WTC11 (cell line): ENCODE data around the gene CCDC30. TPM values are rescaled to one million over a fixed set of nuclear protein-coding genes. Genes with fewer than 3 reads are reported as not detected.
A peak's percentile ranks its signal among the peaks of the same experiment; 100 is the strongest.
"Not testable (repeated sequence)": the region's sequence is repeated elsewhere in the genome, so short reads cannot be mapped to it uniquely, and the experiment has no call there.

Source experiments
- ATAC-seq: fragments of 200-7000 bp; cut with Tn5 transposase; 2 replicates; pipeline ENCODE4 v1.10.0; 2021; ENCODE audit warnings: mild to moderate bottlenecking, moderate library complexity
- CTCF ChIA-PET: fragments of 300-600 bp; sonication (Branson Sonifier 250); formaldehyde crosslinking; loops from one replicate; lab custom pipeline; 2021; ENCODE audit warnings: antibody characterized with exemption; lab: Charles Lee
- POLR2A ChIA-PET: fragments of 350-600 bp; sonication (Branson Sonifier 250); formaldehyde crosslinking; loops from one replicate; lab custom pipeline; 2021; ENCODE audit warnings: antibody characterized with exemption; lab: Charles Lee
- DNase-seq: peaks from one replicate; pipeline ENCODE4 v3.0.0; 2021; ENCODE audit warnings: low spot score
- H3K27ac Mint-ChIP-seq: 2 replicates; pipeline ENCODE4 v1.8.0; 2021; ENCODE audit warnings: mixed read lengths
- H3K27me3 Mint-ChIP-seq: 2 replicates; pipeline ENCODE4 v1.8.0; 2021; ENCODE audit warnings: low read depth, mild to moderate bottlenecking, moderate library complexity, mixed read lengths
- H3K36me3 Mint-ChIP-seq: 2 replicates; pipeline ENCODE4 v1.8.0; 2021; ENCODE audit warnings: mixed read lengths
- H3K4me1 Mint-ChIP-seq: 2 replicates; pipeline ENCODE4 v1.8.0; 2022; ENCODE audit warnings: mixed read lengths
- H3K4me3 Mint-ChIP-seq: 2 replicates; pipeline ENCODE4 v1.8.0; 2021; ENCODE audit warnings: mild to moderate bottlenecking, moderate library complexity, mixed read lengths
- H3K9me3 Mint-ChIP-seq: 2 replicates; pipeline ENCODE4 v1.8.0; 2021; ENCODE audit warnings: mixed read lengths
- ATF1 ChIP-seq: sonication (generic); formaldehyde crosslinking; IDR thresholded peaks from 2 replicates; pipeline ENCODE4 v1.8.1; 2023; ENCODE audit warnings: mild to moderate bottlenecking, moderate library complexity, missing genetic modification reagents
- EMX1 ChIP-seq: fragments of 250-450 bp; sonication (Bioruptor Pico); IDR thresholded peaks from 2 replicates; pipeline ENCODE4 v1.8.0; 2021; ENCODE audit warnings: mild to moderate bottlenecking
- ETV6 ChIP-seq: sonication (generic); formaldehyde crosslinking; IDR thresholded peaks from 2 replicates; pipeline ENCODE4 v1.8.1; 2022; ENCODE audit warnings: mild to moderate bottlenecking, missing genetic modification reagents
- GABPB1 ChIP-seq: sonication (generic); formaldehyde crosslinking; IDR thresholded peaks from 2 replicates; pipeline ENCODE4 v1.8.1; 2023; ENCODE audit warnings: mild to moderate bottlenecking, missing genetic modification reagents
- GRHL2 ChIP-seq: fragments of 250-450 bp; sonication (Bioruptor Pico); IDR thresholded peaks from 2 replicates; pipeline ENCODE4 v1.8.0; 2022; ENCODE audit warnings: mild to moderate bottlenecking, moderate library complexity; ENCODE audit not compliant: insufficient replicate concordance, severe bottlenecking
- KAT7 ChIP-seq: sonication (generic); formaldehyde crosslinking; IDR thresholded peaks from 2 replicates; pipeline ENCODE4 v1.8.1; 2023; ENCODE audit warnings: missing genetic modification reagents, mild to moderate bottlenecking, borderline replicate concordance
- NFATC4 ChIP-seq: fragments of 250-450 bp; sonication (Bioruptor Pico); IDR thresholded peaks from 2 replicates; pipeline ENCODE4 v1.9.0; 2021; ENCODE audit warnings: mild to moderate bottlenecking
- NFYB ChIP-seq: sonication (generic); formaldehyde crosslinking; conservative IDR thresholded peaks from 2 replicates; pipeline ENCODE4 v1.8.0; 2022; ENCODE audit warnings: low read depth, missing genetic modification reagents
- NR2C2 ChIP-seq: sonication (generic); formaldehyde crosslinking; IDR thresholded peaks from 2 replicates; pipeline ENCODE4 v1.8.0; 2022; ENCODE audit warnings: mild to moderate bottlenecking, missing genetic modification reagents
- SP1 ChIP-seq: sonication (generic); formaldehyde crosslinking; conservative IDR thresholded peaks from 2 replicates; pipeline ENCODE4 v1.8.1; 2022; ENCODE audit warnings: missing genetic modification reagents
- TEAD1 ChIP-seq: sonication (generic); formaldehyde crosslinking; IDR thresholded peaks from 2 replicates; pipeline ENCODE4 v1.8.0; 2022; ENCODE audit warnings: mild to moderate bottlenecking, missing genetic modification reagents
- ZBTB43 ChIP-seq: sonication (generic); formaldehyde crosslinking; IDR thresholded peaks from 2 replicates; pipeline ENCODE4 v1.8.1; 2023; ENCODE audit warnings: mild to moderate bottlenecking, missing genetic modification reagents
- ZMAT4 ChIP-seq: fragments of 250-450 bp; sonication (Bioruptor Pico); IDR thresholded peaks from 2 replicates; pipeline ENCODE4 v1.9.0; 2021; ENCODE audit warnings: mild to moderate bottlenecking
- ZNF232 ChIP-seq: sonication (generic); formaldehyde crosslinking; IDR thresholded peaks from 2 replicates; pipeline ENCODE4 v1.8.0; 2022; ENCODE audit warnings: mild to moderate bottlenecking, missing genetic modification reagents
- ZNF263 ChIP-seq: sonication (generic); formaldehyde crosslinking; IDR thresholded peaks from 2 replicates; pipeline ENCODE4 v1.8.1; 2022; ENCODE audit warnings: low read depth, mild to moderate bottlenecking, moderate library complexity, missing genetic modification reagents
- ZNF317 ChIP-seq: sonication (generic); formaldehyde crosslinking; IDR thresholded peaks from 2 replicates; pipeline ENCODE4 v1.8.1; 2023; ENCODE audit warnings: low read depth, mild to moderate bottlenecking, moderate library complexity, missing genetic modification reagents, borderline replicate concordance
- ZNF396 ChIP-seq: fragments of 250-450 bp; sonication (Bioruptor Pico); IDR thresholded peaks from 2 replicates; pipeline ENCODE4 v1.8.0; 2021; ENCODE audit warnings: mild to moderate bottlenecking, moderate library complexity, borderline replicate concordance
- ZNF512 ChIP-seq: sonication (generic); formaldehyde crosslinking; IDR thresholded peaks from 2 replicates; pipeline ENCODE4 v1.8.1; 2022; ENCODE audit warnings: missing genetic modification reagents, borderline replicate concordance
- total RNA-seq: library from RNA; stranded (reverse); gene quantifications from 3 replicates; pipeline ENCODE4 v1.2.3, GENCODE V29; 2021
- TF ChIP-seq, protein P1 (sequence below): fragments of 250-450 bp; sonication (Bioruptor Pico); IDR thresholded peaks from 2 replicates; pipeline ENCODE4 v1.9.0; 2021; ENCODE audit warnings: moderate library complexity, mild to moderate bottlenecking, inconsistent platforms, borderline replicate concordance
- TF ChIP-seq, protein P2 (sequence below): fragments of 250-450 bp; sonication (Bioruptor Pico); conservative IDR thresholded peaks from 2 replicates; pipeline ENCODE4 v1.9.0; 2021; ENCODE audit warnings: mild to moderate bottlenecking
- TF ChIP-seq, protein P3 (sequence below): sonication (generic); formaldehyde crosslinking; IDR thresholded peaks from 2 replicates; pipeline ENCODE4 v1.8.1; 2023; ENCODE audit warnings: mild to moderate bottlenecking, missing genetic modification reagents, moderate library complexity
- TF ChIP-seq, protein P4 (sequence below): sonication (generic); formaldehyde crosslinking; IDR thresholded peaks from 2 replicates; pipeline ENCODE4 v1.8.0; 2022; ENCODE audit warnings: mild to moderate bottlenecking, missing genetic modification reagents

CCDC30 gene
- total RNA-seq, 1 experiment from 2014 or later = 0.92 TPM

DNA sequence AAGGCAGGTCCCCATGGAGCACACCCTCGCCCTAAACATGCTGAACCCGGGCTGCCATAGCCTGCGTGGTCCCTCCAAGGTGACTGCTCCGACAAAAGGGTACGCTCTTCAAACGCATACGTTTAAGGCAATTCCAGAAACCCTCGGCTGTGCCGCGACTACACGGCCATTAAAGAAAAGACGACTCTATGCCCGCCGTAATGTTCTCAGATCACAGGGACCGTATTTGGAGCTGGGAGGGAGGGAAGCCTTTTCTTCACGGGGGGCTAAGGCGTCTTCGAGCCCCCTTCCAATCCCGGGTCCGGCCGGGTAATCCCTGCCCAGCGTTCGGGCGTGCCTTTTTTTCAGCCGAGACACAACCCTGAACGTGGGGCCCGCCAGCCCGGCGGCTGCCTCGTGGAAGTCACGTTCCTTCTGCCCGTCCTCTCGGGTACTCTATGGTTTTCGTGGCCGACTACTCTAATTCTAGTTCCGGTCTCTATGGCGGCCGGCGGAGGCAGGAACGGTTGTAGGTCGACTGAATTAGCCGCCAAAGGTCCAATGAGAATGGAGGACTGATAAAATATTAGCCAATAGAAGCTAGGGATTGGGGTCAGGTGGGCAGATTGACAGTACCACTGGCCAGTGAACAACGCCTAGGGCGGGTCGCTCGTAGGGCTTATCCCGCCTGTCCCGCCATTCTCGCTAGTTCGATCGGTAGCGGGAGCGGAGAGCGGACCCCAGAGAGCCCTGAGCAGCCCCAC lies 218.8 kb downstream of the CCDC30 start, which contains the start of gene YBX1 (continued):
- TF ChIP-seq, protein P1, sequence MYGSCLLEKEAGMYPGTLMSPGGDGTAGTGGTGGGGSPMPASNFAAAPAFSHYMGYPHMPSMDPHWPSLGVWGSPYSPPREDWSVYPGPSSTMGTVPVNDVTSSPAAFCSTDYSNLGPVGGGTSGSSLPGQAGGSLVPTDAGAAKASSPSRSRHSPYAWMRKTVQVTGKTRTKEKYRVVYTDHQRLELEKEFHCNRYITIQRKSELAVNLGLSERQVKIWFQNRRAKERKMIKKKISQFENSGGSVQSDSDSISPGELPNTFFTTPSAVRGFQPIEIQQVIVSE (CRISPR knock-in tag) = no peak
- TF ChIP-seq EMX1 (CRISPR knock-in tag) (no peak), NFATC4 (CRISPR knock-in tag) (no peak), ZNF317 (no peak), ZMAT4 (0 out of 2 replicates have a peak, but pooled peaks have one; percentile 18), ZNF512 (CRISPR knock-in tag) (no peak), ZNF263 (no peak), TEAD1 (CRISPR knock-in tag) (no peak), ETV6 (CRISPR knock-in tag) (peak; percentile 27; the same call in 1 of the 2 replicates), ZNF396 (CRISPR knock-in tag) (no peak), GRHL2 (CRISPR knock-in tag) (no peak), ZNF232 (CRISPR knock-in tag) (peak; percentile 47; the same call in 1 of the 2 replicates), SP1 (CRISPR knock-in tag) (peak; percentile 43; the same call in 1 of the 2 replicates), ATF1 (CRISPR knock-in tag) (0 out of 2 replicates have a peak, but pooled peaks have one; percentile 28), NR2C2 (CRISPR knock-in tag) (no peak), ZBTB43 (CRISPR knock-in tag) (0 out of 2 replicates have a peak, but pooled peaks have one; percentile 73), GABPB1 (CRISPR knock-in tag) (peak; percentile 32; the same call in 1 of the 2 replicates), NFYB (CRISPR knock-in tag) (peak; percentile 89), KAT7 (CRISPR knock-in tag) (0 out of 2 replicates have a peak, but pooled peaks have one; percentile 13)
- TF ChIP-seq, protein P2, sequence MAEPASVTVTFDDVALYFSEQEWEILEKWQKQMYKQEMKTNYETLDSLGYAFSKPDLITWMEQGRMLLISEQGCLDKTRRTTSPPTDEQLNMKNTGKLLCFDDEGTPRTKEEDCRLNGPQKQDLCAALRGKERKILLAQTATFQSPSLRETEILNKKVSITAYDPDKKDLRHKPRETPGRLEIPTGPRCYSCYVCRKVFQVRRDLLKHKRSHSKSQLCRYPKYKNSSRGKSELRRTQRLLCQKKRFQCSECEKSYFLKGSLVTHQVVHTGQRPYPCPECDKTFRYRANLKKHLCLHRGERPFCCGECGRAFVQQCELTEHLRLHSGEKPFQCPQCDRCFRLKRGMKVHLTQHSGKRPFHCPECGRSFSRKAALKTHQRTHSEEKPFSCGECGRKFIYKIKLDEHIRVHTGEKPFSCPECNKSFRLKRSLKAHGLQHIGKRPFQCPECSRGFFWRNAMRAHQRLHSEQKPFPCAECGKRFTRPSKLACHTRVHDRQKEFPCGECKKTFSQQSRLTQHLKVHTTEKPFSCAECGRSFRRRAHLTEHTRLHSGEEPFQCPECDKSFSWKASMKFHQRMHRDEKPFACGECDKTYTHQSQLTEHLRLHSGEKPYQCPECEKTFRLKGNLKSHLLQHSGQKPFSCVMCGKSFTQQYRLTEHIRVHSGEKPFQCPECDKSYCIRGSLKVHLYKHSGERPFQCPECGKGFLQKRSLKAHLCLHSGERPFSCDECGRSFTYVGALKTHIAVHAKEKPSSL (CRISPR knock-in tag) = no peak
- TF ChIP-seq, protein P3, sequence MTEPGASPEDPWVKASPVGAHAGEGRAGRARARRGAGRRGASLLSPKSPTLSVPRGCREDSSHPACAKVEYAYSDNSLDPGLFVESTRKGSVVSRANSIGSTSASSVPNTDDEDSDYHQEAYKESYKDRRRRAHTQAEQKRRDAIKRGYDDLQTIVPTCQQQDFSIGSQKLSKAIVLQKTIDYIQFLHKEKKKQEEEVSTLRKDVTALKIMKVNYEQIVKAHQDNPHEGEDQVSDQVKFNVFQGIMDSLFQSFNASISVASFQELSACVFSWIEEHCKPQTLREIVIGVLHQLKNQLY = no peak
- TF ChIP-seq, protein P4, sequence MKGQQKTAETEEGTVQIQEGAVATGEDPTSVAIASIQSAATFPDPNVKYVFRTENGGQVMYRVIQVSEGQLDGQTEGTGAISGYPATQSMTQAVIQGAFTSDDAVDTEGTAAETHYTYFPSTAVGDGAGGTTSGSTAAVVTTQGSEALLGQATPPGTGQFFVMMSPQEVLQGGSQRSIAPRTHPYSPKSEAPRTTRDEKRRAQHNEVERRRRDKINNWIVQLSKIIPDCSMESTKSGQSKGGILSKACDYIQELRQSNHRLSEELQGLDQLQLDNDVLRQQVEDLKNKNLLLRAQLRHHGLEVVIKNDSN (CRISPR knock-in tag) = peak; percentile 98

GRCh38 chr1:42682484-42682738 lies 219.3 kb downstream of the CCDC30 start:
- peak overlapping the region; percentile 96 for H3K4me3 Mint-ChIP-seq
- H3K27ac Mint-ChIP-seq, H3K9me3 Mint-ChIP-seq, DNase-seq, H3K27me3 Mint-ChIP-seq: not testable (repeated sequence)
- ChIA-PET CTCF (interaction anchor here (0.6 to 3.1 kb wide), 6 partner anchors 24 to 509 kb away, joined by 3 to 9 read pairs (median 4); partner anchors contain the start of genes CLDN19 and PPIH), POLR2A (interaction anchor here (0.7 to 2.8 kb wide), 7 partner anchors 9 to 509 kb away, joined by 3 to 20 read pairs (median 6); partner anchors contain the start of genes C1orf50, CLDN19, P3H1 and PPIH)
- H3K4me1 Mint-ChIP-seq = peaks cover 48% of the 10 kb centered on the region
- ATAC-seq = peak; percentile 3; the same call in 1 of the 2 replicates
- peaks cover 28% of the 10 kb centered on the region for H3K36me3 Mint-ChIP-seq
